B cell (primary cell): ENCODE measurements around the gene METTL23. TPM values are rescaled to one million over a fixed set of nuclear protein-coding genes. Genes with fewer than 3 reads are reported as not detected.

Experiments
- ATAC-seq: fragments of 200-7000 bp; cut with Tn5 transposase; one replicate; pipeline ENCODE4 v1.10.0; 2021; ENCODE audit warnings: low read depth, mild to moderate bottlenecking, moderate number of reproducible peaks, moderate library complexity
- CTCF ChIA-PET: fragments of 350-600 bp; sonication (Branson Sonifier 250); formaldehyde crosslinking; loops from one replicate; lab custom pipeline; 2021; ENCODE audit warnings: antibody characterized with exemption, inconsistent platforms; lab: Charles Lee
- POLR2A ChIA-PET: fragments of 350-600 bp; sonication (Branson Sonifier 250); formaldehyde crosslinking; loops from one replicate; lab custom pipeline; 2021; ENCODE audit warnings: antibody characterized with exemption; lab: Charles Lee
- DNase-seq: peaks from one replicate; pipeline ENCODE4 v3.0.0; 2013
- H2AFZ ChIP-seq: 2 replicates; pipeline ENCODE4 v1.6.1; 2012; ENCODE audit warnings: mild to moderate bottlenecking, low read depth, low read length; ENCODE audit not compliant: insufficient read depth, poor library complexity, severe bottlenecking
- H3K27ac ChIP-seq, 2 donors: 1 replicate in 1 of 2; 2 replicates in 1 of 2; pipeline ENCODE4 v1.5.1; 2012 to 2013; ENCODE audit warnings: low read length in 2 of 2, mild to moderate bottlenecking in 2 of 2, moderate library complexity in 1 of 2
- H3K27me3 ChIP-seq, 4 experiments: fragments of 200-600 bp in 1 of 4; sonication (generic) in 1 of 4; replicated peaks in 1 of 4; 1 replicate in 2 of 4; 2 replicates in 2 of 4; pipeline versions ENCODE4 v1.6.1 to v1.7.0; 2013 to 2016; ENCODE audit warnings: low read length in 3 of 4, mild to moderate bottlenecking in 2 of 4, mixed read lengths in 1 of 4, moderate library complexity in 1 of 4; ENCODE audit not compliant: insufficient read depth in 4 of 4, control insufficient read depth in 3 of 4; ENCODE audit errors: control extremely low read depth in 1 of 4
- H3K36me3 ChIP-seq, 2 experiments: replicated peaks in 1 of 2; 1 replicate in 1 of 2; 2 replicates in 1 of 2; pipeline versions ENCODE4 v1.6.1 to v1.7.1; 2013; ENCODE audit warnings: low read length in 1 of 2; ENCODE audit not compliant: insufficient read depth in 2 of 2, control insufficient read depth in 1 of 2; ENCODE audit errors: control extremely low read depth in 1 of 2, extremely low read depth in 1 of 2
- H3K4me1 ChIP-seq, 2 donors: fragments of 200-600 bp in 1 of 2; sonication (generic) in 1 of 2; 1 replicate in 1 of 2; 2 replicates in 1 of 2; pipeline versions ENCODE4 v1.5.1 to v1.6.1; 2013 to 2017; ENCODE audit warnings: low read length in 2 of 2; ENCODE audit not compliant: control insufficient read depth in 2 of 2, insufficient read depth in 2 of 2
- H3K4me2 ChIP-seq: replicated peaks from 2 replicates; pipeline ENCODE3; 2012; ENCODE audit warnings: mild to moderate bottlenecking, low read depth, low read length; ENCODE audit not compliant: poor library complexity, severe bottlenecking
- H3K4me3 ChIP-seq, 5 experiments: fragments of 200-600 bp in 1 of 5; sonication (generic) in 1 of 5; 1 replicate in 3 of 5; 2 replicates in 2 of 5; pipeline versions ENCODE4 v1.5.1 to v1.7.0; 2011 to 2016; ENCODE audit warnings: low read length in 4 of 5, mild to moderate bottlenecking in 4 of 5, low read depth in 2 of 5, control low read depth in 1 of 5, moderate library complexity in 1 of 5; ENCODE audit not compliant: insufficient read depth in 1 of 5; ENCODE audit errors: control extremely low read depth in 1 of 5, extremely low read depth in 1 of 5
- H3K79me2 ChIP-seq: fragments of 200-600 bp; sonication (generic); one replicate; pipeline ENCODE4 v1.6.0; 2016; ENCODE audit warnings: low read length; ENCODE audit not compliant: control insufficient read depth, insufficient read depth
- H3K9ac ChIP-seq: fragments of 200-600 bp; sonication (generic); 2 replicates; pipeline ENCODE4 v1.6.1; 2017; ENCODE audit warnings: mild to moderate bottlenecking, low read length, moderate library complexity
- H3K9me3 ChIP-seq, 3 donors: one replicate each; pipeline versions ENCODE4 v1.6.1 to v1.7.1; 2013; ENCODE audit warnings: low read length in 2 of 3; ENCODE audit not compliant: control insufficient read depth in 2 of 3, insufficient read depth in 1 of 3; ENCODE audit errors: control extremely low read depth in 1 of 3
- H4K20me1 ChIP-seq: 2 replicates; pipeline ENCODE4 v1.6.0; 2012; ENCODE audit warnings: mild to moderate bottlenecking, low read length; ENCODE audit not compliant: insufficient read depth, control insufficient read depth, poor library complexity, severe bottlenecking
- H3K27ac Mint-ChIP-seq: one replicate; pipeline ENCODE4 v1.8.0; 2021; ENCODE audit warnings: mixed read lengths
- H3K27me3 Mint-ChIP-seq: one replicate; pipeline ENCODE4 v1.8.0; 2021; ENCODE audit warnings: mixed read lengths
- H3K4me1 Mint-ChIP-seq: one replicate; pipeline ENCODE4 v1.8.0; 2021; ENCODE audit warnings: mixed read lengths
- H3K4me3 Mint-ChIP-seq: one replicate; pipeline ENCODE4 v1.8.0; 2021; ENCODE audit warnings: mixed read lengths
- H3K9me3 Mint-ChIP-seq: one replicate; pipeline ENCODE4 v1.8.0; 2022; ENCODE audit warnings: mixed read lengths; ENCODE audit not compliant: insufficient read depth
- EZH2 ChIP-seq: IDR thresholded peaks from 2 replicates; pipeline ENCODE4 v1.6.1; 2012; ENCODE audit warnings: borderline replicate concordance, low read depth, mild to moderate bottlenecking, moderate library complexity, low read length; ENCODE audit not compliant: insufficient read depth, poor library complexity, severe bottlenecking
- WGBS: methylation state at CpG from one replicate; pipeline ENCODE4 v1.1.5; 2013; ENCODE audit warnings: missing lambda C conversion rate; ENCODE audit not compliant: insufficient coverage; 5-methylcytosine and 5-hydroxymethylcytosine counted together
- intact Hi-C: fragments of 100-400 bp; cut with micrococcal nuclease; formaldehyde crosslinking; loops from one replicate; pipeline ENCODE4 v1.10.0; 2022
- polyA plus RNA-seq: library from polyadenylated mRNA; depleted of rRNA; stranded (reverse); fragments of >200 nt; gene quantifications from 2 replicates; pipeline ENCODE4 v1.2.3, GENCODE V29; 2012
- total RNA-seq, 2 donors: library from RNA; stranded (reverse); fragments of 120-200 nt in 1 of 2; gene quantifications; 1 replicate in 1 of 2; 2 replicates in 1 of 2; pipeline versions ENCODE4 v1.2.3 to v1.2.4, GENCODE V29; 2013 to 2022
- TF ChIP-seq, protein P1 (sequence below): fragments of 200-600 bp; IDR thresholded peaks from one replicate; pipeline ENCODE4 v1.8.0; 2022; ENCODE audit warnings: antibody characterized with exemption, mild to moderate bottlenecking

The METTL23 gene
- total and polyA plus RNA-seq, 2 donors (not counting 1 experiment from before 2014, with no cell fraction given): 64.0 to 68.1 TPM

DNA sequence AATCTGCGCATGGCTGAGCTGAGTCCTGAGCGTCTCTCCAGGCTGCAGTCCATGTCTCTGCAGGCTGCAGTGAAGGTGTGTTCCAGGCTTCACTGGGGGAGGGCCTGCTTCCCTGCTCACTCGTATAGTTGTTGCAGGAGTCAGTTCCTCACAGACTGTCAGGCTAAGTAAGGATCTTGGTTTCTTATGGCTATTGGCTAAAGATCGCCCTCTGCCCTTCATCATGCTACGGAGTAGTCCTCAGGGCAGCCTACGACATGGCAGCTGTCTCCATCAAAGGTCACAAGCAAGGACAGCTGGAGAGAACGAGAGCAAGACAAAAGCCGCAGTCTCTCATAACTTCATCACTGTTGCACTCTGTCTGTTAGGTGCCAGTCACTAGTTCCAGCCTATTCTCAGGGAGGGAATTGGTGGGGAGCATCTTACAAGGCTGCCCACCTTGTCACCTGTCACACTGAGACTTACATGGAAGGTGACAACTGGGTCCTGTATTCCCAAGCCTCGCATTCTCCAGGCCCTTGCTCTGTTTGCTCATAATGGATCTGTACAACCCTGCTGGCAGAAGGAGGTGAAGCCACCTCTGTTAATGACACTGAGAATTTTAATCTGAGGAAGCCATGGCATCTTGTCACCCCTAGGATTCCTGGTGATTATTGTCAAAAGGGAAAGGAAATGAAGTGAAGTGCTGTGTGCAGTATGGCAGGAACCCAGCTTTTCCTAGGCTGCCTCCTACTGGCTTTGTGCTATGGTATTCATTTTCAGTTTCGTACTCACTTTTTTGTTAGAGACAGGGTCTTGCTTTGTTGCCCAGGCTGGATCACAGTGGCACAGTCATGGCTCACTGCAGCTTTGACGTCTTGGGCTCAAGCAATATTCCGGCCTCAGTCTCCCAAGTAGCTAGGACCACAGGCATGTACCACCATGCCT lies 54.7 kb downstream of the METTL23 start:
- POLR2A ChIA-PET: no interaction called here
- H3K4me1 ChIP-seq: no peaks in the 10 kb centered on the region
- no peak for ATAC-seq

More for the DNA sequence above, 54.7 kb downstream of the METTL23 start:
- Histone ChIP-seq H3K27ac (no peak overlapping the region), H3K4me2 (no peak overlapping the region), H3K36me3 (peaks cover 5 to 26% of the 10 kb centered on the region in 2 experiments), H3K9ac (no peak overlapping the region), H3K4me3 (no peak overlapping the region), H3K27me3 (no peaks in the 10 kb centered on the region), H2AFZ (no peak overlapping the region), H4K20me1 (no peaks in the 10 kb centered on the region), H3K9me3 (no peaks in the 10 kb centered on the region), H3K79me2 (no peaks in the 10 kb centered on the region)
- Mint-ChIP-seq H3K4me3 (no peak overlapping the region), H3K27me3 (no peaks in the 10 kb centered on the region), H3K4me1 (no peaks in the 10 kb centered on the region), H3K27ac (no peak overlapping the region), H3K9me3 (no peaks in the 10 kb centered on the region)
- intact Hi-C loops: no loop called here
- TF ChIP-seq, protein P1, sequence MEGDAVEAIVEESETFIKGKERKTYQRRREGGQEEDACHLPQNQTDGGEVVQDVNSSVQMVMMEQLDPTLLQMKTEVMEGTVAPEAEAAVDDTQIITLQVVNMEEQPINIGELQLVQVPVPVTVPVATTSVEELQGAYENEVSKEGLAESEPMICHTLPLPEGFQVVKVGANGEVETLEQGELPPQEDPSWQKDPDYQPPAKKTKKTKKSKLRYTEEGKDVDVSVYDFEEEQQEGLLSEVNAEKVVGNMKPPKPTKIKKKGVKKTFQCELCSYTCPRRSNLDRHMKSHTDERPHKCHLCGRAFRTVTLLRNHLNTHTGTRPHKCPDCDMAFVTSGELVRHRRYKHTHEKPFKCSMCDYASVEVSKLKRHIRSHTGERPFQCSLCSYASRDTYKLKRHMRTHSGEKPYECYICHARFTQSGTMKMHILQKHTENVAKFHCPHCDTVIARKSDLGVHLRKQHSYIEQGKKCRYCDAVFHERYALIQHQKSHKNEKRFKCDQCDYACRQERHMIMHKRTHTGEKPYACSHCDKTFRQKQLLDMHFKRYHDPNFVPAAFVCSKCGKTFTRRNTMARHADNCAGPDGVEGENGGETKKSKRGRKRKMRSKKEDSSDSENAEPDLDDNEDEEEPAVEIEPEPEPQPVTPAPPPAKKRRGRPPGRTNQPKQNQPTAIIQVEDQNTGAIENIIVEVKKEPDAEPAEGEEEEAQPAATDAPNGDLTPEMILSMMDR: no peak
- no peak for TF ChIP-seq EZH2
- no peak for DNase-seq
- CTCF ChIA-PET: no interaction called here
- 98% methylated on average over 10 of the region's 12 CpGs for WGBS
